K562 (cell line): Measurements from ENCODE around the gene CLPSL1. TPM values are rescaled to one million over a fixed set of nuclear protein-coding genes. Genes with fewer than 3 reads are reported as not detected.

ENCODE experiments used
- ATAC-seq: fragments of 200-7000 bp; cut with Tn5 transposase; 3 replicates; pipeline ENCODE4 v1.9.1; 2020; ENCODE audit warnings: moderate library complexity
- BruUV-seq: library from RNA; stranded (reverse); fragments of 400-500 nt; replicated peaks from 2 replicates; lab custom pipeline; 2021; lab: Mats Ljungman, UMichigan
- CTCF ChIA-PET: fragments of 300-600 bp; formaldehyde crosslinking; extraction: SDS; loops from one replicate; lab custom pipeline; 2021; ENCODE audit warnings: low intra/inter-chr PET ratio; lab: Yijun Ruan, JAX
- POLR2A ChIA-PET: fragments of 300-600, 350-650 bp; sonication (Branson Sonifier 250); formaldehyde crosslinking; extraction: SDS; loops from one replicate; lab custom pipeline; 2021; ENCODE audit warnings: antibody characterized with exemption, inconsistent platforms; lab: Yijun Ruan, JAX
- DNase-seq, 4 experiments: peaks; one replicate each; pipeline versions ENCODE4 v3.0.0 to v3.0.0-alpha.2; 2011 to 2018; ENCODE audit warnings: low spot score in 3 of 4, mixed read lengths in 3 of 4; ENCODE audit errors: extremely low read depth in 1 of 4
- FAIRE-seq: peaks from 2 replicates; lab custom pipeline; 2011; peaks lifted over from hg19 to GRCh38; lab: Jason Lieb, UNC
- H2AFZ ChIP-seq: 2 replicates; pipeline ENCODE4 v1.6.0; 2011; ENCODE audit warnings: low read depth, low read length, control low read depth, inconsistent platforms
- H3K27ac ChIP-seq: fragments of 200-600 bp; 3 replicates; pipeline ENCODE4 v1.8.0; 2011; ENCODE audit warnings: low read depth, mild to moderate bottlenecking, control low read depth, inconsistent platforms, low read length, moderate library complexity, mixed read lengths; ENCODE audit errors: extremely low read depth
- H3K27me3 ChIP-seq, 2 experiments: fragments of 300-600 bp in 1 of 2; 2 replicates in 1 of 2; 3 replicates in 1 of 2; pipeline versions ENCODE4 v1.6.0 to v1.8.0; 2011; ENCODE audit warnings: inconsistent platforms in 2 of 2, low read length in 2 of 2, mild to moderate bottlenecking in 1 of 2, mixed read lengths in 1 of 2, moderate library complexity in 1 of 2; ENCODE audit not compliant: control insufficient read depth in 2 of 2, insufficient read depth in 2 of 2
- H3K36me3 ChIP-seq: fragments of 300-600 bp; 3 replicates; pipeline ENCODE4 v1.8.0; 2011; ENCODE audit warnings: mild to moderate bottlenecking, low read length, inconsistent platforms; ENCODE audit not compliant: control insufficient read depth, insufficient read depth
- H3K4me1 ChIP-seq, 2 experiments: fragments of 200-600 bp in 1 of 2; replicated peaks in 1 of 2; 2 replicates in 1 of 2; 3 replicates in 1 of 2; pipeline versions ENCODE4 v1.5.1 to v1.8.0; 2011; ENCODE audit warnings: inconsistent platforms in 2 of 2, low read length in 2 of 2, mild to moderate bottlenecking in 1 of 2, mixed read lengths in 1 of 2, moderate library complexity in 1 of 2; ENCODE audit not compliant: control insufficient read depth in 2 of 2, insufficient read depth in 2 of 2
- H3K4me2 ChIP-seq: 2 replicates; pipeline ENCODE4 v1.6.1; 2011; ENCODE audit warnings: low read length, control low read depth, inconsistent platforms, mixed read lengths; ENCODE audit not compliant: insufficient read depth
- H3K4me3 ChIP-seq: fragments of 200-600 bp; sonication (generic), shearing (Covaris generic); 2 replicates; pipeline ENCODE4 v1.5.1; 2016; ENCODE audit warnings: control low read depth, inconsistent platforms
- H3K79me2 ChIP-seq: fragments of 200-600 bp; 3 replicates; pipeline ENCODE4 v1.8.0; 2011; ENCODE audit warnings: low read length, inconsistent platforms; ENCODE audit not compliant: control insufficient read depth, insufficient read depth
- H3K9ac ChIP-seq, 2 experiments: 2 replicates each; pipeline versions ENCODE4 v1.6.0 to v1.6.1; 2011; ENCODE audit warnings: low read depth in 2 of 2, low read length in 2 of 2, control low read depth in 1 of 2, inconsistent platforms in 1 of 2, mild to moderate bottlenecking in 1 of 2, mixed read lengths in 1 of 2; ENCODE audit not compliant: insufficient read depth in 1 of 2
- H3K9me1 ChIP-seq: one replicate; pipeline ENCODE4 v1.6.0; 2011; ENCODE audit warnings: inconsistent platforms, mild to moderate bottlenecking, low read length, moderate library complexity; ENCODE audit not compliant: control insufficient read depth, insufficient read depth
- H3K9me3 ChIP-seq: replicated peaks from 2 replicates; pipeline ENCODE4 v1.5.1; 2011; ENCODE audit warnings: low read depth, low read length, inconsistent platforms; ENCODE audit not compliant: control insufficient read depth, insufficient read depth
- H4K20me1 ChIP-seq: replicated peaks from 2 replicates; pipeline ENCODE4 v1.6.1; 2011; ENCODE audit warnings: low read length, inconsistent platforms, mixed read lengths; ENCODE audit not compliant: control insufficient read depth, insufficient read depth
- CTBP1 ChIP-seq: fragments of 450-650 bp; IDR thresholded peaks from 2 replicates; pipeline ENCODE4 v1.6.1; 2016; ENCODE audit warnings: borderline replicate concordance
- DACH1 ChIP-seq: fragments of 450-650 bp; IDR thresholded peaks from 2 replicates; pipeline ENCODE4 v1.6.1; 2018; ENCODE audit not compliant: partially characterized antibody
- HIVEP1 ChIP-seq: fragments of 250-450 bp; sonication (Bioruptor Pico); IDR thresholded peaks from 2 replicates; pipeline ENCODE4 v1.4.0; 2020; ENCODE audit warnings: mild to moderate bottlenecking
- HMBOX1 ChIP-seq: sonication (generic); IDR thresholded peaks from 2 replicates; pipeline ENCODE4 v1.6.1; 2016
- POU5F1 ChIP-seq: fragments of 150-350 bp; IDR thresholded peaks from 2 replicates; pipeline ENCODE4 v1.6.1; 2014; ENCODE audit warnings: borderline replicate concordance, low read length, low read depth, mild to moderate bottlenecking; ENCODE audit not compliant: partially characterized antibody
- ZNF408 ChIP-seq: fragments of 250-450 bp; sonication (Bioruptor Pico); IDR thresholded peaks from 2 replicates; pipeline ENCODE4 v1.4.0; 2020; ENCODE audit warnings: low read depth, mild to moderate bottlenecking, moderate library complexity
- WGBS: fragments of 100-300 bp; shearing (Covaris generic); methylation state at CpG from one replicate; pipeline ENCODE4 v1.1.6; 2016; ENCODE audit warnings: low coverage, mixed read lengths; ENCODE audit not compliant: insufficient coverage; ENCODE audit errors: missing lambda C conversion rate; 5-methylcytosine and 5-hydroxymethylcytosine counted together
- in situ Hi-C: fragments of 300-500 bp; cut with MboI; formaldehyde crosslinking; loops from 4 replicates; pipeline ENCODE4 v1.15.0; 2018; ENCODE audit warnings: inconsistent platforms, mixed read lengths
- intact Hi-C: fragments of 100-400 bp; cut with micrococcal nuclease; formaldehyde crosslinking; loops from 2 replicates; pipeline ENCODE4 v1.14.2; 2022
- polyA plus RNA-seq, 8 experiments: library from polyadenylated mRNA; depleted of rRNA in 4 of 8; stranded (reverse) in 5 of 8; unstranded in 3 of 8; fragments of >200 nt; fragmentation: Nextera tagmentation in 2 of 8; fragmentation: Illumina TruSeq in 1 of 8; extraction: Ambion mirVana in 2 of 8; extraction: Trizol in 1 of 8; gene quantifications; 2 replicates each; pipeline versions ENCODE4 v1.2.1 to v1.2.3, GENCODE V29; 2011 to 2014; ENCODE audit warnings: inconsistent platforms in 1 of 8, missing spikeins in 1 of 8
- total RNA-seq, 7 experiments: library from RNA; depleted of rRNA in 6 of 7; stranded (reverse); fragments of >200 nt in 6 of 7; fragmentation: Illumina TruSeq in 2 of 7; extraction: Trizol in 2 of 7; gene quantifications; 2 replicates each; pipeline versions ENCODE4 v1.2.1 to v1.2.3, GENCODE V29; 2011 to 2021; ENCODE audit warnings: low replicate concordance in 1 of 7
- TF ChIP-seq, protein P1 (sequence below): sonication (generic); formaldehyde crosslinking; IDR thresholded peaks from 2 replicates; pipeline ENCODE4 v1.8.1; 2023; ENCODE audit warnings: missing genetic modification reagents, mild to moderate bottlenecking, borderline replicate concordance

CLPSL1 gene
- total and polyA plus RNA-seq, 9 of the 15 experiments (the other 6 are each of a cell fraction or from before 2014, with no cell fraction given), result not detected

DNA sequence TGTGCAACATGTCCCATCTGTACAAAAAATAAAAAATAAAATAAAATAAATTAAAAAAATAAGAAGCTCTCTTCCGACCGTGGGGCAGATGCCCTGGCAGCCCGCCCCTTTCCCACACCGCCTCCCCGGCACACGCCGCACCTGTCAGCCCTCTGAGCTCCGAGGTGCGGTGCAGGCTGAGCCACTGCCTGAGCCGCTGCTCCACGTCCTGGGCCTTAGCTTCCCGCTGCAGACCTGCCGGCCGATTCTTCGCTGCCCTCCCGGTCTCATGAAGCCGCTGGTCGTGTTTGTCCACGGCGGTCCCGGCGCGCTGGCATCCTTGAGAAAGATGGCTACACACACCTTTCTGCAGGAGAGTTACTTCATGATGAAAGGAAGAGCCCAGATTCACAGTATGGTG lies 15.1 kb upstream of the CLPSL1 start:
- FAIRE-seq (no peak), ATAC-seq (no peak), DNase-seq (no peak)
- H3K9me1 ChIP-seq, result no peaks in the 10 kb centered on the region
- no peaks in the 10 kb centered on the region for H3K9me3 ChIP-seq
- H3K27me3 ChIP-seq, result peaks cover 34 to 59% of the 10 kb centered on the region in 2 experiments
- no peak for TF ChIP-seq DACH1
- TF ChIP-seq POU5F1, result no peak
- TF ChIP-seq HIVEP1 (CRISPR knock-in tag), result no peak
- no peak for TF ChIP-seq HMBOX1
- TF ChIP-seq CTBP1, result no peak
- TF ChIP-seq, protein P1, sequence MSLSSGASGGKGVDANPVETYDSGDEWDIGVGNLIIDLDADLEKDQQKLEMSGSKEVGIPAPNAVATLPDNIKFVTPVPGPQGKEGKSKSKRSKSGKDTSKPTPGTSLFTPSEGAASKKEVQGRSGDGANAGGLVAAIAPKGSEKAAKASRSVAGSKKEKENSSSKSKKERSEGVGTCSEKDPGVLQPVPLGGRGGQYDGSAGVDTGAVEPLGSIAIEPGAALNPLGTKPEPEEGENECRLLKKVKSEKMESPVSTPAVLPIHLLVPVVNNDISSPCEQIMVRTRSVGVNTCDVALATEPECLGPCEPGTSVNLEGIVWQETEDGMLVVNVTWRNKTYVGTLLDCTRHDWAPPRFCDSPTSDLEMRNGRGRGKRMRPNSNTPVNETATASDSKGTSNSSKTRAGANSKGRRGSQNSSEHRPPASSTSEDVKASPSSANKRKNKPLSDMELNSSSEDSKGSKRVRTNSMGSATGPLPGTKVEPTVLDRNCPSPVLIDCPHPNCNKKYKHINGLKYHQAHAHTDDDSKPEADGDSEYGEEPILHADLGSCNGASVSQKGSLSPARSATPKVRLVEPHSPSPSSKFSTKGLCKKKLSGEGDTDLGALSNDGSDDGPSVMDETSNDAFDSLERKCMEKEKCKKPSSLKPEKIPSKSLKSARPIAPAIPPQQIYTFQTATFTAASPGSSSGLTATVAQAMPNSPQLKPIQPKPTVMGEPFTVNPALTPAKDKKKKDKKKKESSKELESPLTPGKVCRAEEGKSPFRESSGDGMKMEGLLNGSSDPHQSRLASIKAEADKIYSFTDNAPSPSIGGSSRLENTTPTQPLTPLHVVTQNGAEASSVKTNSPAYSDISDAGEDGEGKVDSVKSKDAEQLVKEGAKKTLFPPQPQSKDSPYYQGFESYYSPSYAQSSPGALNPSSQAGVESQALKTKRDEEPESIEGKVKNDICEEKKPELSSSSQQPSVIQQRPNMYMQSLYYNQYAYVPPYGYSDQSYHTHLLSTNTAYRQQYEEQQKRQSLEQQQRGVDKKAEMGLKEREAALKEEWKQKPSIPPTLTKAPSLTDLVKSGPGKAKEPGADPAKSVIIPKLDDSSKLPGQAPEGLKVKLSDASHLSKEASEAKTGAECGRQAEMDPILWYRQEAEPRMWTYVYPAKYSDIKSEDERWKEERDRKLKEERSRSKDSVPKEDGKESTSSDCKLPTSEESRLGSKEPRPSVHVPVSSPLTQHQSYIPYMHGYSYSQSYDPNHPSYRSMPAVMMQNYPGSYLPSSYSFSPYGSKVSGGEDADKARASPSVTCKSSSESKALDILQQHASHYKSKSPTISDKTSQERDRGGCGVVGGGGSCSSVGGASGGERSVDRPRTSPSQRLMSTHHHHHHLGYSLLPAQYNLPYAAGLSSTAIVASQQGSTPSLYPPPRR (CRISPR knock-in tag), result no peak
- TF ChIP-seq ZNF408 (CRISPR knock-in tag), result no peak
- no peak overlapping the region for H3K27ac ChIP-seq
- in situ Hi-C loops, result no loop called here
- POLR2A ChIA-PET, result interaction anchor here (1.0 to 1.1 kb wide), 2 partner anchors 10 to 13 kb away, joined by 3 to 4 read pairs; no protein-coding TSS in a partner anchor
- no peaks in the 10 kb centered on the region for H3K36me3 ChIP-seq
- H3K9ac ChIP-seq, result no peak overlapping the region
- H2AFZ ChIP-seq, result no peak overlapping the region
- 12% methylated on average over 22 of the region's 23 CpGs for WGBS
- intact Hi-C loops, result no loop called here
- no TSS peak for BruUV-seq
- H3K4me3 ChIP-seq, result no peak overlapping the region
- no peaks in the 10 kb centered on the region for H3K79me2 ChIP-seq
- H3K4me1 ChIP-seq, result peaks cover 0 to 10% of the 10 kb centered on the region in 2 experiments; a peak in 2 of 5 replicates
- no peak overlapping the region for H3K4me2 ChIP-seq
- no peaks in the 10 kb centered on the region for H4K20me1 ChIP-seq
- CTCF ChIA-PET, result no interaction called here
